Medulla oblongata (tissue), 1 donor: ENCODE measurements around the gene LAMC3.

Experiments
- DNase-seq: peaks from one replicate; pipeline ENCODE4 v3.0.0-alpha.2; 2015; ENCODE audit errors: extremely low spot score

The LAMC3 gene

GRCh38 chr9:131011274-131012022 lies 2.5 kb downstream of the LAMC3 start:
- no peak for DNase-seq

GRCh38 chr9:131012023-131012334 lies 3.0 kb downstream of the LAMC3 start:
- no peak for DNase-seq

GRCh38 chr9:131012396-131012917 lies 3.5 kb downstream of the LAMC3 start:
- DNase-seq: no peak

GRCh38 chr9:131013015-131013755 lies 4.2 kb downstream of the LAMC3 start:
- no peak for DNase-seq

GRCh38 chr9:131013771-131014676 lies 5.0 kb downstream of the LAMC3 start:
- DNase-seq: no peak

- no peak for DNase-seq
Measured at GRCh38 chr9:131015112-131015511, 6.1 kb downstream of the LAMC3 start.

GRCh38 chr9:131015876-131016397 lies 7.0 kb downstream of the LAMC3 start:
- no peak for DNase-seq

GRCh38 chr9:131017067-131017466 lies 8.1 kb downstream of the LAMC3 start:
- DNase-seq: no peak

GRCh38 chr9:131018621-131019020 lies 9.6 kb downstream of the LAMC3 start:
- no peak for DNase-seq

GRCh38 chr9:131019388-131020239 lies 10.6 kb downstream of the LAMC3 start:
- DNase-seq: no peak

GRCh38 chr9:131020388-131020787 lies 11.4 kb downstream of the LAMC3 start:
- no peak for DNase-seq

- DNase-seq: no peak
Measured at GRCh38 chr9:131020862-131021261, 11.9 kb downstream of the LAMC3 start.

- DNase-seq: no peak
Measured at GRCh38 chr9:131021785-131022184, 12.8 kb downstream of the LAMC3 start.

GRCh38 chr9:131024978-131025868 lies 16.2 kb downstream of the LAMC3 start:
- no peak for DNase-seq

GRCh38 chr9:131025953-131026858 lies 17.2 kb downstream of the LAMC3 start:
- no peak for DNase-seq

GRCh38 chr9:131027048-131027871 lies 18.3 kb downstream of the LAMC3 start:
- no peak for DNase-seq

- no peak for DNase-seq
Measured at GRCh38 chr9:131027872-131028179, 18.9 kb downstream of the LAMC3 start.

GRCh38 chr9:131028221-131028884 lies 19.4 kb downstream of the LAMC3 start:
- DNase-seq: no peak
